GM21619 (cell line): Measurements from ENCODE around the gene SUN2.

Experiments used
- ATAC-seq: cut with Tn5 transposase; IDR thresholded peaks from one replicate; pipeline ENCODE4 v1.9.1; 2021; ENCODE audit not compliant: unreplicated experiment

The SUN2 gene

GRCh38 chr22:38717244-38717643 lies 38.6 kb downstream of the SUN2 start:
- ATAC-seq = no peak

- ATAC-seq = no peak
Observed at GRCh38 chr22:38716826-38717225, 39.0 kb downstream of the SUN2 start.

GRCh38 chr22:38716271-38716670 lies 39.5 kb downstream of the SUN2 start:
- ATAC-seq = no peak

GRCh38 chr22:38715852-38716251 lies 39.9 kb downstream of the SUN2 start:
- ATAC-seq = no peak

- no peak for ATAC-seq
Observed at GRCh38 chr22:38715176-38715764, 40.5 kb downstream of the SUN2 start.

- ATAC-seq = no peak
Observed at GRCh38 chr22:38713921-38714320, 41.9 kb downstream of the SUN2 start.

GRCh38 chr22:38712486-38713207 lies 43.2 kb downstream of the SUN2 start:
- no peak for ATAC-seq

- no peak for ATAC-seq
Observed at GRCh38 chr22:38710866-38711265, 44.9 kb downstream of the SUN2 start.

GRCh38 chr22:38710351-38710750 lies 45.4 kb downstream of the SUN2 start:
- ATAC-seq = no peak

- no peak for ATAC-seq
Observed at GRCh38 chr22:38709306-38709705, 46.5 kb downstream of the SUN2 start.

- ATAC-seq = no peak
Observed at GRCh38 chr22:38707984-38708383, 47.8 kb downstream of the SUN2 start.

- no peak for ATAC-seq
Observed at GRCh38 chr22:38707346-38707745, 48.5 kb downstream of the SUN2 start.

- ATAC-seq = no peak
Observed at GRCh38 chr22:38706901-38707195, 49.0 kb downstream of the SUN2 start.

- peak; percentile 2 for ATAC-seq
Observed at GRCh38 chr22:38706101-38706900, 49.5 kb downstream of the SUN2 start.

- peak; percentile 63 for ATAC-seq
Observed at GRCh38 chr22:38705235-38706100, 50.3 kb downstream of the SUN2 start, which contains the start of gene GTPBP1. Gene GTPBP1, plus strand, starts transcription at chr22:38705944. Its CDS starts 12 bp downstream, at chr22:38705956.

- ATAC-seq = no peak
Observed at GRCh38 chr22:38704654-38705234, 51.1 kb downstream of the SUN2 start.

GRCh38 chr22:38700789-38701628 lies 54.8 kb downstream of the SUN2 start, which contains the start of gene JOSD1:
Gene JOSD1, minus strand, starts transcription at chr22:38700943. Its CDS starts 956 bp downstream, at chr22:38699987.
- peak; percentile 28 for ATAC-seq

GRCh38 chr22:38700270-38700788 lies 55.5 kb downstream of the SUN2 start:
- peak; percentile 15 for ATAC-seq

- no peak for ATAC-seq
Observed at GRCh38 chr22:38699784-38700183, 56.0 kb downstream of the SUN2 start.
